Amniotic stem cell (primary cell): ENCODE measurements around the gene SORCS2.

ENCODE experiments used
- DNase-seq: peaks from one replicate; lab custom pipeline; 2025; lab: John Stamatoyannopoulos, UW

SORCS2 gene

GRCh38 chr4:7531640-7531994 is 339.3 kb downstream of the SORCS2 start:
- DNase-seq = no peak

DNA sequence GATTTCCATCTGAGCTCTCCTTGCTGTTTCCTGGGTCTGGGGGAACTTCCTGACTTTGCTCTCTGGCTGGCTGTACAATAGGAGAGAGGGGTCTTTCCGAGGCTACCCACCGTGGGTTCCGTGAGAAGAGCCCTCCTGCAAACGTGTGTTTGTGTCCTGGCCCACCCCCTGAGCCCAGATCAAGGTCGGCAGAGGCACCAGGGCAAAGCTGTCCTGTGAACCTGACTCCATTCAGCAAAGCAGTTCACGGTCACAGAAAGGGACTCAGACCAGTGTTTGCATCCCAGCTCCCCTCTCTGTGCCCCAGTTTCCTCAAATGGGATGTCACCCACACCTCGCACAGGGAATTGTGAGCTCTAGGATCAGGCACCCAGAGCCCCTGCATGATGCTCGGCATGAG is 339.7 kb downstream of the SORCS2 start:
- no peak for DNase-seq

DNA sequence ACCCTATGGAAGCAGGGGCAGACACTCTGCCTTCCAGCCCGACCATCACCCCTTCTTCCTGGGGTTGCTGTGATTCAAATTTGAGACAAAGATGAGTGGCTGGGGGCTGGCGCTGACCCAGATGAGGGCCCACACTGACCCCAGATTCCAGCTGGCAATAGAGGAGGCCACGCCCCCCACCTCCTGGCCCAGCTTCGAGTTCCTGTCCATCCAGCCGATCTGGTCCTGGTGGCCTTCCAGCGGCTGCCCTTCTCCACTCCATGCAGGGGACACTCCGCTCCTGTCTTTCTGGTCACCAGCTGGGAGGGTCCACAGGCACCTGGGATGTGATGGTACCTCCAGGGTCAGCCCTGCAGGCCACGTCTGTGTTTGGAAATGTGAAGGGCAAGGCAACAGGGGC is 340.9 kb downstream of the SORCS2 start:
- DNase-seq = no peak

DNA sequence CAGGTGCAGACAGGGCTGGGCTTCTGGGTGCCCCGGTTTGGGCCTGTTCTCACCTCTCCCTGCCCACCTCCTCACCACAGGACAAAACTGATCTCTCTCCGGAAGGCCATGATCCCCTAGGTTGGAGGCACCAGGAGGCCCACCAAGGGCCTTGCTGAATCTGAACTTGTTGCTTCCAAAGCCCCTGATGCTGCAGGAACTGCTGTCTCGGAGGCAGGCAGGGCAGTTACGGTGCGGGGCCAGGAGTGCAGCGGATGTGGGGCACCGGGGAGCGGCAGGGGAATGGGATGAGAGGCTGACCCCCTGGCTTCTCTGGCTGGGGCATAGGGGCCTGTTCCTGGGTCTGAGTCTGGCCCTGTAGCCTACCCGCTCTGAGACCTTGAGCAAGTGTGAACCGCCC is 342.8 kb downstream of the SORCS2 start:
- DNase-seq = no peak

DNA sequence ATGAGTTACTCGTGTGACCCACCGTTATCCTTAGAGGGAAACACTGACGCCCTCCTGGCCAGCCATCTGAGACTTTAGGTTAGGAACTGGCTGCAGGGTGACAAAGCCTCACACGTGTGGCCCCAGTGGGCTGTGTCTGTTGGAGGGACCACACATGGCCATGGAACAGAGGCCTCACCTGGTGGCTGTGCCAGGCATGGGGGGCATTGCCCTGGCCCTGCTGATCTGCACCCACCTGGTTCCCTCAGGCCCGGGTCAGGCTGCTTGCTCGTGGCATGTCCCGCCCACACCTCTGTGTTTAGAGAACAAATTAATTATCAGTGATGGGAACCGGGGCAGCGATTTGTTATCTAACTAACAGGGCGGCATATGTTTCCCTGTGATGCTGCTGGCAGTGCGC is 343.3 kb downstream of the SORCS2 start:
- DNase-seq = no peak

GRCh38 chr4:7536876-7537275 is 344.5 kb downstream of the SORCS2 start:
- DNase-seq = no peak

DNA sequence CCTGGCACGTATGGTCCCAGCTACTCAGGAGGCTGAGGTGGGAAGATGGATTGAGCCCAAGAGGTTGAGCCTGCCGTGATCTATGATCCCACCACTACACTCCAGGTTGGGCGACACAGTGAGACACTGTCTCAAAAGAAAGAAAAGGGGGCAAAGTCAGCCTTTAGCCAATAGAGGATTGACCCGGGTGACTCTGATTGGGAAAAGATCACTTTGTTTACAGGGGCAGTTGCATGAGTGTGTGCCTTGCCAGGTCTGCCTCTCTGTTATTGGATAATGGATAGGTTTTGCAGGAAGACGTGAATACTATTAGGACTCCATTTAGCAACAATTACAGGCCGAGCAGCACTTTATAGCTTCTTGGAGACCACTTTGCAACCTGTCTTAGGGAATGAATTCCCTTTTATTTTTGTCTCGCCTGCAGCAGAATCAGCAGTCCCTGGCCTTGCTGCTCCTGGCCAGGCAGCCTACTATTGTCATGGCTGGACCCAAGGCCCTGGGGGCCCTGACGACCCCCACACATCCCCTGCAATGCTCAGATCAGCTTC is 345.6 kb downstream of the SORCS2 start:
- DNase-seq = no peak

- DNase-seq = no peak
Observed at GRCh38 chr4:7538518-7538917, 346.2 kb downstream of the SORCS2 start.

DNA sequence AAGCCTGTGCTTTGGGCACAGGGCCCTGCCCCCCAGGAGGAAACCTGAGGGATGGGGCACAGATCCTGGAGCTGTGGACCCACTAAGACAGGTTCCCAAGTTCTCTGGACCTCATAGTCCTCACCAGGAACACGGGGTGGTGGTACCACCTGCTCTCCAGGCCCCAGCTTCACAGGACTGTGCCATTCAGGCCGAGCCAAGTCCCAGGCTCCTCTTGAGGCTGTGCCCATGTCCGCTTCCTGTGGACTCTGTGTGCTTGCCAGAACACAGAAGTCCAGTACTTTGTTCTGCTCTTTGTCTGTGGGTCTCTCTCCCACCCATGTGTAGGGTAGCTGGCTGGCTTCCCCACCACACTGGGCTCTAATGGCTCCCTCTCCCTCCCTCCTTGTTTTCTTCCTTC is 346.8 kb downstream of the SORCS2 start:
- DNase-seq = no peak

DNA sequence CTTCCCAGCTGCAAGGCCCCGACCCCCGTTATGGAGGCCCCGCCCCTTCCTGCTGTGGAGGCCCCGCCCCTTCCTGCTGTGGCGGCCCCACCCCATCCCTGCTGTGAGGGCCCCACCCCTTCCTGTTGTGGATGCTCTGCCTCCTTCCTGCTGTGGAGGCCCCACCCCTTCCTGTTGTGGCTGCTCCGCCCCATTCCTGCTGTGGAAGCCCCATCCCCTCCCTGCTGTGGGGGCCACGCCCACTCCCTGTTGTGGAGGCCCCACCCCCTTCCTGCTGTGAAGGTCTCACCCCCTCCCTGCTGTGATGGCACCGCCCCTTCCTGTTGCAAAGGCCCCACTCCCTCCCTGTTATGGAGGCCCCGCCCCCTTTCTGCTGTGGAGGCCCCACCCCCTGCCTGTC is 347.3 kb downstream of the SORCS2 start:
- no peak for DNase-seq

DNA sequence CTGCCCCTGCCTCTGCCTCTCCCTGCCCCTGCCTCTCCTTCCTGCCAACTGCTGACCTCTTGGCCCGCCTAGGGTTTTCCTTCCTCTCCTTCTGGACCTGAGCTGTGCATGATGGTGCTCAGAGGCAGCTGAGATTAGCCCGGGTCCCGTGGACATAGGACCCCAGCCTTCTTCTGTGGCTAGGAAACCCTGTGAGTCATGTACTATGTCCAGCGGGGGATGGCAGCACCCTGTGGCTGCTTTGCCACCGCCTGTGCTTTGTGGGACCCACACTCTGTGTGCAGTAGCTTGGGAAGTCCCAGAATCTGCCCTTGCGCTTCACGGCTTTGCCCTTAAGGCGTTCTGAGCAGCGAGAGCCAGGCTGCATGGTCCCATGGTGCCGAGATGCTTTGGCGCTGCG is 347.9 kb downstream of the SORCS2 start:
- no peak for DNase-seq

DNA sequence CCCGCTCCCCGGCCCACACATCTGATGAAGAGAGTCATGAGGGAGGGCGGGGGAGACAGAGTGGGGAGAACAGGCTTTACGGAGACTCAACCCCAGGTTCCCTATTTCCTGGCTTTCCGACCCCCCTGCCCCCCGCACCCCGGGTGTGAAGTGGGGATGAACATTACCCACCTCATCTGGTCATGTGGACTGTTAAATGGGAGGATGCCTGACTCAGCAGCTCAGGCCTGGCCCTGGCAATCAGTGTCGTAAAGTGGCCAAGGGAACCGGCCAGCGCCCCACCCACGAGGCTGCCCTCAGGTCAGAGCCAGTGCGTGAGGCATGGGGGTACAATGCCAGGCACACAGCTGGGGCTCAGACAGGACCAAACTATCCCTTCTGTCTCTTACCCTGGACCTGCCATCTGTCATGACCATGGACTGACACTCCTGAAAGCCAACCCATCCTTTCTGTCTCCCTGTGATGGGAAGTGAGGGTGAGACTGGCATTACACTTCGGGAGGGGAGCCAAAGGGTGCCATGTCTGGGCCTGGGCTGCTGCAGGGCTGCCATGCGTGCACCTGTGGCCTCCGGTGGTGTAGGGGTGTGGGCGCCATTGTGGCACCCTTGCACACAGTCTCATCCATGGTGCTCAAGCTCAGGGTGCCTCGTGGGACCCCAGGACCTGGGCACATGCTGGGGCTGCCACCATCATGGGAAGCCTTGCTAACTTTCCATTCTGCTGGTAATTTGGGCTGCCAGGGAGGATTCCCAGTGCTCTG is 348.5 kb downstream of the SORCS2 start:
- no peak for DNase-seq

DNA sequence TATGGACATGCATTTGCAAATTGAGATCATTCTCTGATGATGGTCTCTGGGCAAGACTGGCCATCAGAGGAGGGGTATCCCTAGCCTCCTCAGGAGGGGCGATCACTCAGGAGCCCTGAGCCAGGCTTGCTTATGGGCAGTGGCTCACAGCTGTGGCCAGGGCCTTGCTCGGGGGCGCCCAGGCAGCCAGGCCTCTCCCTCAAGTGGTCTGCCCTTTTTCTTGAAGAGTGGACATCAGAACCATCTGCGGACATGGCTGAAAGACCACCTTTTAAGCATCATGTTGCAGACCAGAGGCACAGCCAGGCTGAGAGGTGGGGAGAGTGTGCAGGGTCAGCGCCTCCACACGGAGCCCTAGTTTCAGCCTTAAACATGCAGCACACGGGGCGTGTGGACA is 349.1 kb downstream of the SORCS2 start:
- no peak for DNase-seq

- no peak for DNase-seq
Observed at GRCh38 chr4:7542781-7543180, 350.4 kb downstream of the SORCS2 start.

DNA sequence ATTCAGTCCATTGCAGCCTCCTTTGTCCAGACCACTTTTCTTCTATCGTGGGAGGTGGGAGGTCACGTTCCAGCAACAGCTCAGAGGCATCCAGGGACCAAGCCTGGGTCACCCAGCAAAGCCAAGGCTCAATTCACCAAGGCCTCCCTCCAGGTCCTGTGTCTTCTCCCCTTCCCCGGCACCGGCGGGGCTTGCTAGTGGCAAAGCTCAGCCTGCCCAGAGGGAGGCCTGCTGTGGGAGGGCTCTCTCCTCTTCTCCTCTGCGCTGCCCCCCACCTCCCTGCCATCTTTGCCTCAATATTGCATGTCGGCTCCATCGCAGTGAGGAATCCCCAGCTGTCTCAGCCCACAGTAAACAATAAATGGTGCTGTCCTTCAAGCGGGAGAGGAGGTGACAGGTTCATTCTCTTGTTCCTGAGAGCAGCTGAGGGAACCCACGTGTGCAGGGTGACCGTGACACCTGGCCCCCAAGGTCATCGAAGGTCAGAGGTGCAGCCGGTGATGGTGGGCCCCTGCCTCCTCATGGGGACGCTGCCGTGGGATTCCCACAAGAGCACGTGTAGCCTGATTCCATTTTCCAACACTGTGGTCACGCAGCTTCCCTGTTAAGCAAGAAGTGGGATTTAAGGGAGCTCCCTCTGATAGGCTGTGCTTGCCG is 353.9 kb downstream of the SORCS2 start:
- DNase-seq = no peak

GRCh38 chr4:7546809-7547367 is 354.6 kb downstream of the SORCS2 start:
- DNase-seq = peak; percentile 57

- no peak for DNase-seq
Observed at GRCh38 chr4:7547368-7548040, 355.2 kb downstream of the SORCS2 start.

- DNase-seq = no peak
Observed at GRCh38 chr4:7549866-7550265, 357.5 kb downstream of the SORCS2 start.

DNA sequence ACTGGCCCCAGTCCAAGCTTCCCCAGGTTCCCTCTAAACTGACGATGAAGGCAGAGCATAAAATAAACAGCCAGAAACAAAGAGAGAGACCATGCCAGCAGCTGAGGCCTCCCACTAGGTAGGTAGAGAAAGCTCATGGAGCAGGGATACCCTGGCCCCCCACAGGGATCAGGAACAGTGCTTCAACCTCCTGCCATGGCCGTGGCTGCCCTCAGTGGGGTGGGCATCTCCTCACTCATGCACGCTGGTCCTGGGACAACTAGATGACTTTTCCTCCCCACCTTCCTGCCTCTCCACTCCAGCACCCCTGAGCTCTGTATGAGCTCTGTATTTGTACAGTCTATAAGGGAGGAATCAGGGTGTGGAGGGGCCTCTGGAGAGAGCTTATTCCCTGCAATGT is 360.1 kb downstream of the SORCS2 start:
- DNase-seq = no peak

- no peak for DNase-seq
Observed at GRCh38 chr4:7553280-7553679, 360.9 kb downstream of the SORCS2 start.

- no peak for DNase-seq
Observed at GRCh38 chr4:7554905-7555304, 362.6 kb downstream of the SORCS2 start.

- DNase-seq = no peak
Observed at GRCh38 chr4:7556558-7556957, 364.2 kb downstream of the SORCS2 start.

GRCh38 chr4:7557456-7557855 is 365.1 kb downstream of the SORCS2 start:
- peak; percentile 92 for DNase-seq
